GM06990 (cell line): ENCODE data around the gene STAM.

ENCODE experiments used
- DNase-seq: peaks from one replicate; pipeline ENCODE4 v3.0.0-alpha.2; 2011; ENCODE audit not compliant: insufficient read length; ENCODE audit errors: extremely low read depth
- H3K27me3 ChIP-seq: replicated peaks from 2 replicates; pipeline ENCODE4 v1.6.0; 2011; ENCODE audit warnings: low read length; ENCODE audit not compliant: control insufficient read depth, insufficient read depth
- H3K36me3 ChIP-seq: 2 replicates; pipeline ENCODE4 v1.5.1; 2011; ENCODE audit warnings: low read length; ENCODE audit not compliant: control insufficient read depth, insufficient read depth
- H3K4me3 ChIP-seq: replicated peaks from 2 replicates; pipeline ENCODE4 v1.5.1; 2011; ENCODE audit warnings: low read depth, mild to moderate bottlenecking, control low read depth, low read length
- CTCF ChIP-seq: IDR thresholded peaks from 2 replicates; pipeline ENCODE4 v1.5.1; 2011; ENCODE audit warnings: low read length, control low read depth, mild to moderate bottlenecking, inconsistent platforms; ENCODE audit not compliant: insufficient read depth, poor library complexity, severe bottlenecking

Gene STAM

GRCh38 chr10:17643755-17644484 lies at the start of gene STAM:
TSS of gene STAM (plus strand) at chr10:17644151. CDS start at chr10:17644340, 189 bp downstream.
- peak within 1 kb of the TSS; percentile 92 for H3K4me3 ChIP-seq
- no peak for TF ChIP-seq CTCF
- no peaks in the 10 kb centered on the region for H3K36me3 ChIP-seq
- peak; percentile 93 for DNase-seq
- no peaks in the 10 kb centered on the region for H3K27me3 ChIP-seq

GRCh38 chr10:17597386-17597785 lies 46.6 kb upstream of the STAM start:
- Histone ChIP-seq H3K27me3 (no peaks in the 10 kb centered on the region), H3K36me3 (no peaks in the 10 kb centered on the region), H3K4me3 (no peak overlapping the region)
- DNase-seq, result no peak
- no peak for TF ChIP-seq CTCF

GRCh38 chr10:17599089-17599488 lies 44.9 kb upstream of the STAM start:
- Histone ChIP-seq H3K4me3 (no peak overlapping the region), H3K36me3 (no peaks in the 10 kb centered on the region), H3K27me3 (no peaks in the 10 kb centered on the region)
- DNase-seq, result no peak
- TF ChIP-seq CTCF, result peak; percentile 32

- DNase-seq, result no peak
- H3K36me3 ChIP-seq, result no peaks in the 10 kb centered on the region
- no peak overlapping the region for H3K4me3 ChIP-seq
- no peaks in the 10 kb centered on the region for H3K27me3 ChIP-seq
- no peak for TF ChIP-seq CTCF
Measured at GRCh38 chr10:17605936-17606335, 38.0 kb upstream of the STAM start.

GRCh38 chr10:17606547-17607040 lies 37.4 kb upstream of the STAM start:
- TF ChIP-seq CTCF, result no peak
- DNase-seq, result no peak
- Histone ChIP-seq H3K4me3 (no peak overlapping the region), H3K36me3 (no peaks in the 10 kb centered on the region), H3K27me3 (no peaks in the 10 kb centered on the region)
